Fibroblast of lung (primary cell): Measurements from ENCODE around the gene GLIPR1. TPM values are rescaled to one million over a fixed set of nuclear protein-coding genes. Genes with fewer than 3 reads are reported as not detected.

Experiments
- DNase-seq, 2 donors: peaks; one replicate each; pipeline versions ENCODE4 v3.0.0 to v3.0.0-alpha.2; 2010; ENCODE audit warnings: low read depth in 2 of 2
- H2AFZ ChIP-seq: 2 replicates; pipeline ENCODE4 v1.5.1; 2012; ENCODE audit warnings: low read length, control low read depth, inconsistent platforms
- H3K27ac ChIP-seq: 2 replicates; pipeline ENCODE4 v1.5.1; 2011; ENCODE audit warnings: low read length, control low read depth; ENCODE audit not compliant: insufficient read depth
- H3K27me3 ChIP-seq: 2 replicates; pipeline ENCODE4 v1.5.1; 2011; ENCODE audit warnings: mild to moderate bottlenecking, low read length; ENCODE audit not compliant: control insufficient read depth, insufficient read depth
- H3K36me3 ChIP-seq: 2 replicates; pipeline ENCODE4 v1.5.1; 2011; ENCODE audit warnings: low read length; ENCODE audit not compliant: control insufficient read depth, insufficient read depth
- H3K4me1 ChIP-seq: 2 replicates; pipeline ENCODE4 v1.5.1; 2011; ENCODE audit warnings: low read length; ENCODE audit not compliant: control insufficient read depth, insufficient read depth; ENCODE audit errors: extremely low read depth
- H3K4me2 ChIP-seq: 2 replicates; pipeline ENCODE4 v1.5.1; 2011; ENCODE audit warnings: low read length, control low read depth; ENCODE audit not compliant: insufficient read depth; ENCODE audit errors: extremely low read depth
- H3K4me3 ChIP-seq, 4 experiments: fragments of 200-600 bp in 1 of 4; sonication (generic) in 1 of 4; replicated peaks in 1 of 4; 2 replicates each; pipeline ENCODE4 v1.5.1; 2011 to 2016; ENCODE audit warnings: low read length in 4 of 4, low read depth in 3 of 4, mild to moderate bottlenecking in 3 of 4, control low read depth in 2 of 4, inconsistent platforms in 1 of 4, mixed read lengths in 1 of 4; ENCODE audit not compliant: insufficient read depth in 1 of 4; ENCODE audit errors: control extremely low read depth in 1 of 4
- H3K79me2 ChIP-seq: 2 replicates; pipeline ENCODE4 v1.5.1; 2012; ENCODE audit warnings: mild to moderate bottlenecking, low read length, inconsistent platforms; ENCODE audit not compliant: control insufficient read depth, insufficient read depth
- H3K9ac ChIP-seq: 2 replicates; pipeline ENCODE4 v1.5.1; 2011; ENCODE audit warnings: mild to moderate bottlenecking, low read length, control low read depth; ENCODE audit not compliant: insufficient read depth
- H3K9me3 ChIP-seq: 2 replicates; pipeline ENCODE4 v1.5.1; 2012; ENCODE audit warnings: low read depth, low read length; ENCODE audit not compliant: control insufficient read depth, insufficient read depth
- H4K20me1 ChIP-seq: 2 replicates; pipeline ENCODE4 v1.5.1; 2011; ENCODE audit warnings: low read length; ENCODE audit not compliant: control insufficient read depth, insufficient read depth; ENCODE audit errors: extremely low read depth
- CTCF ChIP-seq, 2 donors: IDR thresholded peaks in 1 of 2; conservative IDR thresholded peaks in 1 of 2; 1 replicate in 1 of 2; 2 replicates in 1 of 2; pipeline ENCODE4 v1.5.1; 2011 to 2012; ENCODE audit warnings: low read length in 2 of 2, control low read depth in 1 of 2, inconsistent platforms in 1 of 2, low read depth in 1 of 2, mild to moderate bottlenecking in 1 of 2
- EZH2 ChIP-seq: IDR thresholded peaks from 2 replicates; pipeline ENCODE4 v1.5.1; 2012; ENCODE audit warnings: low read length, control low read depth, mild to moderate bottlenecking; ENCODE audit errors: missing control alignments
- polyA minus RNA-seq: library from RNA; depleted of rRNA, polyadenylated mRNA; stranded (reverse); fragments of >200 nt; gene quantifications from 2 replicates; pipeline ENCODE4 v1.2.3, GENCODE V29; 2011; ENCODE audit warnings: low replicate concordance
- polyA plus RNA-seq, 2 donors: library from polyadenylated mRNA; depleted of rRNA in 1 of 2; stranded (reverse) in 1 of 2; unstranded in 1 of 2; fragments of >200 nt; gene quantifications; 2 replicates each; pipeline ENCODE4 v1.2.1, GENCODE V29; 2011 to 2012; ENCODE audit warnings: missing spikeins in 1 of 2
- total RNA-seq: library from RNA; depleted of rRNA; stranded (reverse); fragments of >200 nt; gene quantifications from 2 replicates; pipeline ENCODE4 v1.2.1, GENCODE V29; 2014

The GLIPR1 gene
- 36.0 and 59.8 TPM in 2 replicates for total RNA-seq
- 186 and 245 TPM in 2 replicates for polyA plus RNA-seq
- polyA plus RNA-seq (2012), result 109 and 145 TPM in 2 replicates
- 52.4 and 58.4 TPM in 2 replicates for polyA minus RNA-seq

GRCh38 chr12:75480469-75480949 lies at the start of gene GLIPR1:
GLIPR1 (plus strand) TSS chr12:75480755; CDS start chr12:75480881, 126 bp downstream.
- Histone ChIP-seq H3K79me2 (peaks cover 38% of the 10 kb centered on the region), H3K4me2 (peak within 1 kb of the TSS; percentile 92), H2AFZ (peak within 1 kb of the TSS; percentile 30), H3K27ac (peak within 1 kb of the TSS; percentile 89), H3K4me3 (peak within 1 kb of the TSS; percentile 48 to 93 (median 63)), H3K9ac (peak within 1 kb of the TSS; percentile 58), H3K4me1 (peaks cover 11% of the 10 kb centered on the region), H3K27me3 (no peaks in the 10 kb centered on the region), H4K20me1 (no peaks in the 10 kb centered on the region), H3K9me3 (no peaks in the 10 kb centered on the region), H3K36me3 (no peaks in the 10 kb centered on the region)
- DNase-seq, result peak; percentile 99 to 100
- TF ChIP-seq EZH2 (no peak), CTCF (conservative IDR thresholded peaks at IDR 0.05 in 1 of 2, IDR thresholded peaks at IDR 0.05 in 1 of 2; ENCODE audit: low read depth in 1 of 2, low read length in 2 of 2) (no peak)

DNA sequence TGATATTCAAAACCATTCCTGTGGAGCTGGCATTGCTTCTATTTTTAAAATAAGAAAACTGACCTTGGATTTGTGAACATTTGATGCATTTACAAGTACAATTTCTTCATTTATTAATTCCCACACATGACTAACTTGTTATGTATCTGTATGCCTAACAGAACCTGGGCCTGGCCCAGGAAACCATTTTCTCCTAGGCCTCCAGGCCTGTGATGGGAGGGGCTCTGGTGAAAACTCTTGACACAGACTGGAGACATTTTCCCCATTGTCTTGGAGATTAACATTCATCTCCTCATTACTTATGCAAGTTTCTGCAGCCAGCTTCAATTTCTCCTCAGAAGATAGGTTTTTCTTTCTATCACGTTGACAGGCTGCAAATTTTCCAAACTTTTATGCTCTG lies 47.6 kb upstream of the GLIPR1 start:
- TF ChIP-seq CTCF (conservative IDR thresholded peaks at IDR 0.05 in 1 of 2, IDR thresholded peaks at IDR 0.05 in 1 of 2; ENCODE audit: low read depth in 1 of 2, low read length in 2 of 2), result no peak
- no peak for TF ChIP-seq EZH2
- H2AFZ ChIP-seq, result no peak overlapping the region

GRCh38 chr12:75437564-75437963 lies 43.0 kb upstream of the GLIPR1 start:
- Histone ChIP-seq H3K4me1 (peaks cover 3% of the 10 kb centered on the region), H3K36me3 (no peaks in the 10 kb centered on the region), H3K4me3 (no peak overlapping the region), H3K9me3 (no peaks in the 10 kb centered on the region), H4K20me1 (no peaks in the 10 kb centered on the region), H2AFZ (no peak overlapping the region), H3K79me2 (no peaks in the 10 kb centered on the region), H3K27ac (no peak overlapping the region), H3K9ac (no peak overlapping the region), H3K27me3 (no peaks in the 10 kb centered on the region), H3K4me2 (no peak overlapping the region)
- peak in 1 of 2 donors; percentile 44 for TF ChIP-seq CTCF (conservative IDR thresholded peaks at IDR 0.05 in 1 of 2, IDR thresholded peaks at IDR 0.05 in 1 of 2; ENCODE audit: low read depth in 1 of 2, low read length in 2 of 2)
- no peak for TF ChIP-seq EZH2
- peak; percentile 44 to 49 for DNase-seq

More for the DNA sequence above, 47.6 kb upstream of the GLIPR1 start:
- Histone ChIP-seq H3K27me3 (no peaks in the 10 kb centered on the region), H3K9ac (no peak overlapping the region), H4K20me1 (no peaks in the 10 kb centered on the region), H3K9me3 (no peaks in the 10 kb centered on the region), H3K79me2 (no peaks in the 10 kb centered on the region), H3K4me2 (no peak overlapping the region), H3K27ac (no peak overlapping the region), H3K4me1 (no peaks in the 10 kb centered on the region), H3K36me3 (no peaks in the 10 kb centered on the region), H3K4me3 (no peak overlapping the region)
- DNase-seq, result no peak
